HepG2 (cell line): ENCODE measurements around the gene BAIAP2L1. TPM values are rescaled to one million over a fixed set of nuclear protein-coding genes. Genes with fewer than 3 reads are reported as not detected.
A peak's percentile ranks its signal among the peaks of the same experiment; 100 is the strongest.

Experiments used
- HBP1 ChIP-seq: IDR thresholded peaks from 2 replicates; pipeline ENCODE4 v1.6.1; 2016; ENCODE audit warnings: low read depth, control low read depth
- HDAC6 ChIP-seq: fragments of 200-600 bp; sonication (generic); IDR thresholded peaks from 2 replicates; pipeline ENCODE4 v1.7.0; 2017; ENCODE audit warnings: mild to moderate bottlenecking, antibody characterized with exemption, low read length, low read depth
- KAT8 ChIP-seq: IDR thresholded peaks from 2 replicates; pipeline ENCODE4 v1.6.1; 2016; ENCODE audit warnings: missing genetic modification reagents, missing compliant biosample characterization
- KMT2A ChIP-seq: sonication (generic); formaldehyde crosslinking; IDR thresholded peaks from 2 replicates; pipeline ENCODE4 v1.4.0; 2020; ENCODE audit warnings: missing genetic modification reagents
- THAP11 ChIP-seq: IDR thresholded peaks from 2 replicates; pipeline ENCODE4 v1.6.1; 2016; ENCODE audit warnings: missing biosample characterization, missing genetic modification reagents
- THAP9 ChIP-seq: sonication (generic); formaldehyde crosslinking; IDR thresholded peaks from 2 replicates; pipeline ENCODE4; 2020; ENCODE audit warnings: missing genetic modification reagents, mild to moderate bottlenecking, borderline replicate concordance
- ZEB1 ChIP-seq: IDR thresholded peaks from 2 replicates; pipeline ENCODE4 v1.6.1; 2012; ENCODE audit warnings: mild to moderate bottlenecking, low read depth, inconsistent platforms; ENCODE audit not compliant: insufficient replicate concordance
- ZFY ChIP-seq: sonication (generic); formaldehyde crosslinking; IDR thresholded peaks from 2 replicates; pipeline ENCODE4 v1.4.0; 2020; ENCODE audit warnings: missing genetic modification reagents
- ZNF274 ChIP-seq: sonication (generic); formaldehyde crosslinking; IDR thresholded peaks from 2 replicates; pipeline ENCODE4 v1.5.1; 2020; ENCODE audit warnings: mild to moderate bottlenecking, missing genetic modification reagents
- ZNF556 ChIP-seq: sonication (generic); formaldehyde crosslinking; IDR thresholded peaks from 2 replicates; pipeline ENCODE4 v1.4.0; 2020; ENCODE audit warnings: mild to moderate bottlenecking, missing genetic modification reagents, borderline replicate concordance
- ZNF619 ChIP-seq: sonication (generic); formaldehyde crosslinking; IDR thresholded peaks from 2 replicates; pipeline ENCODE4 v1.4.0; 2020; ENCODE audit warnings: mild to moderate bottlenecking, missing genetic modification reagents
- ZNF687 ChIP-seq: sonication (generic); formaldehyde crosslinking; IDR thresholded peaks from 2 replicates; pipeline ENCODE4 v1.5.1; 2020; ENCODE audit warnings: mild to moderate bottlenecking, missing genetic modification reagents, moderate library complexity
- ZNF761 ChIP-seq: sonication (generic); formaldehyde crosslinking; conservative IDR thresholded peaks from 2 replicates; pipeline ENCODE4 v1.4.0; 2020; ENCODE audit warnings: mild to moderate bottlenecking, missing genetic modification reagents
- ZNF777 ChIP-seq: sonication (generic); formaldehyde crosslinking; IDR thresholded peaks from 2 replicates; pipeline ENCODE4 v1.4.0; 2020; ENCODE audit warnings: missing genetic modification reagents
- ZSCAN31 ChIP-seq: sonication (generic); formaldehyde crosslinking; IDR thresholded peaks from 2 replicates; pipeline ENCODE4 v1.5.0; 2020; ENCODE audit warnings: low read depth, mild to moderate bottlenecking, missing genetic modification reagents
- polyA plus RNA-seq, 8 experiments: library from polyadenylated mRNA; depleted of rRNA in 3 of 8; stranded (reverse) in 7 of 8; unstranded in 1 of 8; fragments of >200 nt; fragmentation: Illumina TruSeq in 4 of 8; extraction: Trizol in 4 of 8; gene quantifications; 2 replicates each; pipeline versions ENCODE4 v1.2.1 to v1.2.3, GENCODE V29; 2011 to 2016; ENCODE audit warnings: low read depth in 4 of 8, missing spikeins in 1 of 8, mixed read lengths in 1 of 8; ENCODE audit not compliant: insufficient read depth in 1 of 8
- total RNA-seq, 5 experiments: library from RNA; depleted of rRNA; stranded (reverse); fragments of >200 nt; fragmentation: Illumina TruSeq; extraction: Trizol; gene quantifications; 2 replicates each; pipeline ENCODE4 v1.2.3, GENCODE V29; 2016; ENCODE audit warnings: low read depth in 1 of 5
- TF ChIP-seq, protein P1 (sequence below): sonication (generic); formaldehyde crosslinking; IDR thresholded peaks from 2 replicates; pipeline ENCODE4 v1.5.0; 2020; ENCODE audit warnings: mild to moderate bottlenecking, missing genetic modification reagents, borderline replicate concordance

Gene BAIAP2L1
- total and polyA plus RNA-seq, 2 of the 13 experiments (the other 11 are each of a cell fraction or from before 2014, with no cell fraction given), result 13.0 to 21.5 TPM

DNA sequence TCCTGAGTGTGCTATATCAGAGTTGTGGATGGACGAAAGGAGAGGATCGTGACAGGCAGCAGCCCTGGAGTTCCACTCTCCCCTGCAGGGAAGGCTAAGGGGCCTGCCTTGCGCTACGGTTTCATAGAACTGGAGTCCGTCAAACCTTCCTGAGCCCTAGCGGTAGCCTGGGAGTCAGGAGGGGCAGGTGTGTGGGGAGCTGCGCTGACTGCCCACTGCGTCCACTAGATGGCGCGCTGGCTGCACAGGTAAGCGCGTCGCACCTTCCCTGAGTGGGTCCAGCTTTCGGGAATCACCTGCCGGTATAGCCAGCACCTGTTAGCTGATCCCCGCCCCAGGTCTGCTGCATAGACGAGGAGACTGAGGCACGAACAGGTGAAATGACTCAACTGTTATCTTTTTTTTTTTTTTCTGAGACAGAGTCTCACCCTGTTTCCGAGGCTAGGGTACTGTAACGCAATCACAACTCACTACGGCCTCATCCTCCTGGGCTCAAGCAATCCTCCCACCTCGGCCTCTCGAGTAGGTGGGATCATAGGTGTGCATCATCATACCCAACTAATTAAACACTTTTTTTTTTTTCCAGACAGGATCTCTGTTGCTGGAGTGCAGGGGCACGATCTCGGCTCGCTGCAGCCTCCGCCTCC, 20.2 kb upstream of the BAIAP2L1 start (continued):
- TF ChIP-seq, protein P1, sequence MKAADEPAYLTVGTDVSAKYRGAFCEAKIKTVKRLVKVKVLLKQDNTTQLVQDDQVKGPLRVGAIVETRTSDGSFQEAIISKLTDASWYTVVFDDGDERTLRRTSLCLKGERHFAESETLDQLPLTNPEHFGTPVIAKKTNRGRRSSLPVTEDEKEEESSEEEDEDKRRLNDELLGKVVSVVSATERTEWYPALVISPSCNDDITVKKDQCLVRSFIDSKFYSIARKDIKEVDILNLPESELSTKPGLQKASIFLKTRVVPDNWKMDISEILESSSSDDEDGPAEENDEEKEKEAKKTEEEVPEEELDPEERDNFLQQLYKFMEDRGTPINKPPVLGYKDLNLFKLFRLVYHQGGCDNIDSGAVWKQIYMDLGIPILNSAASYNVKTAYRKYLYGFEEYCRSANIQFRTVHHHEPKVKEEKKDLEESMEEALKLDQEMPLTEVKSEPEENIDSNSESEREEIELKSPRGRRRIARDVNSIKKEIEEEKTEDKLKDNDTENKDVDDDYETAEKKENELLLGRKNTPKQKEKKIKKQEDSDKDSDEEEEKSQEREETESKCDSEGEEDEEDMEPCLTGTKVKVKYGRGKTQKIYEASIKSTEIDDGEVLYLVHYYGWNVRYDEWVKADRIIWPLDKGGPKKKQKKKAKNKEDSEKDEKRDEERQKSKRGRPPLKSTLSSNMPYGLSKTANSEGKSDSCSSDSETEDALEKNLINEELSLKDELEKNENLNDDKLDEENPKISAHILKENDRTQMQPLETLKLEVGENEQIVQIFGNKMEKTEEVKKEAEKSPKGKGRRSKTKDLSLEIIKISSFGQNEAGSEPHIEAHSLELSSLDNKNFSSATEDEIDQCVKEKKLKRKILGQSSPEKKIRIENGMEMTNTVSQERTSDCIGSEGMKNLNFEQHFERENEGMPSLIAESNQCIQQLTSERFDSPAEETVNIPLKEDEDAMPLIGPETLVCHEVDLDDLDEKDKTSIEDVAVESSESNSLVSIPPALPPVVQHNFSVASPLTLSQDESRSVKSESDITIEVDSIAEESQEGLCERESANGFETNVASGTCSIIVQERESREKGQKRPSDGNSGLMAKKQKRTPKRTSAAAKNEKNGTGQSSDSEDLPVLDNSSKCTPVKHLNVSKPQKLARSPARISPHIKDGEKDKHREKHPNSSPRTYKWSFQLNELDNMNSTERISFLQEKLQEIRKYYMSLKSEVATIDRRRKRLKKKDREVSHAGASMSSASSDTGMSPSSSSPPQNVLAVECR, result peak; percentile 43; the same call in 1 of the 2 replicates
- TF ChIP-seq KMT2A (CRISPR knock-in tag) (peak; percentile 49; the same call in 1 of the 2 replicates), ZNF619 (CRISPR knock-in tag) (peak; percentile 41; the same call in 1 of the 2 replicates), ZFY (CRISPR knock-in tag) (peak; percentile 56; the same call in 1 of the 2 replicates), THAP9 (CRISPR knock-in tag) (0 out of 2 replicates have a peak, but pooled peaks have one; percentile 51), HDAC6 (no peak), ZNF777 (0 out of 2 replicates have a peak, but pooled peaks have one; percentile 31), ZSCAN31 (0 out of 2 replicates have a peak, but pooled peaks have one; percentile 56), HBP1 (CRISPR knock-in tag) (peak; percentile 66; the same call in 1 of the 2 replicates), ZNF761 (CRISPR knock-in tag) (0 out of 2 replicates have a peak, but pooled peaks have one; percentile 48), KAT8 (CRISPR knock-in tag) (peak; percentile 52; the same call in 1 of the 2 replicates), THAP11 (CRISPR knock-in tag) (peak; percentile 46; the same call in 1 of the 2 replicates), ZNF687 (CRISPR knock-in tag) (peak; percentile 85), ZNF274 (peak; percentile 40; the same call in 1 of the 2 replicates), ZNF556 (peak; percentile 68; the same call in 1 of the 2 replicates), ZEB1 (peak; percentile 99)
